Body of pancreas (tissue), 4 donors: Measurements from ENCODE around the gene MACO1. TPM values are rescaled to one million over a fixed set of nuclear protein-coding genes. Genes with fewer than 3 reads are reported as not detected.

Experiments
- ATAC-seq: fragments of 150-250 bp; one replicate; pipeline ENCODE4 v1.9.1; 2016
- DNase-seq, 4 donors: peaks; one replicate each; pipeline ENCODE4 v3.0.0-alpha.2; 2019
- H3K27ac ChIP-seq, 4 donors: fragments of 200-600 bp; sonication (generic); 1 replicate in 3 of 4; 2 replicates in 1 of 4; pipeline versions ENCODE4 v1.5.1 to v1.6.1; 2016 to 2019; ENCODE audit warnings: mild to moderate bottlenecking in 1 of 4, mixed read lengths in 1 of 4, moderate library complexity in 1 of 4
- H3K27me3 ChIP-seq, 2 donors: fragments of 200-600 bp; sonication (generic); one replicate each; pipeline ENCODE4 v1.6.0; 2016; ENCODE audit warnings: mild to moderate bottlenecking in 1 of 2
- H3K36me3 ChIP-seq, 2 donors: fragments of 200-600 bp; sonication (generic); replicated peaks in 1 of 2; 2 replicates each; pipeline ENCODE4 v1.5.1; 2016; ENCODE audit warnings: low read depth in 2 of 2; ENCODE audit not compliant: insufficient read depth in 1 of 2
- H3K4me1 ChIP-seq: fragments of 200-600 bp; sonication (generic); one replicate; pipeline ENCODE4 v1.6.0; 2016
- H3K4me3 ChIP-seq, 2 donors: fragments of 200-600 bp; sonication (generic); 1 replicate in 1 of 2; 2 replicates in 1 of 2; pipeline ENCODE4 v1.5.1; 2016 to 2019
- H3K9me3 ChIP-seq, 3 donors: fragments of 200-600 bp; sonication (generic); 1 replicate in 2 of 3; 2 replicates in 1 of 3; pipeline ENCODE4 v1.5.1; 2016
- CTCF ChIP-seq, 7 experiments: fragments of 450-650 bp in 4 of 7; fragments of 200-600 bp in 3 of 7; sonication (generic) in 3 of 7; IDR thresholded peaks; one replicate each; pipeline ENCODE4 v1.5.1; 2016 to 2019; ENCODE audit warnings: antibody characterized with exemption in 7 of 7
- POLR2A ChIP-seq, 3 donors: fragments of 450-650 bp; IDR thresholded peaks; one replicate each; pipeline ENCODE4 v1.6.1; 2016; ENCODE audit warnings: antibody characterized with exemption in 3 of 3, mild to moderate bottlenecking in 2 of 3
- WGBS, 2 donors: methylation state at CpG; one replicate each; pipeline ENCODE4 v1.1.5; 2017; 5-methylcytosine and 5-hydroxymethylcytosine counted together
- intact Hi-C: fragments of 100-400 bp; cut with DNase I; formaldehyde crosslinking; loops from one replicate; pipeline ENCODE4 v1.15.1; 2023
- total RNA-seq, 2 donors: library from RNA; depleted of rRNA; stranded (reverse); fragments of >200 nt; gene quantifications; one replicate each; pipeline ENCODE4 v1.1.0, GENCODE V29; 2016

Gene MACO1
- total RNA-seq, 2 donors from 2014 or later, result 21.3 to 23.4 TPM

GRCh38 chr1:25527226-25527846 lies 96.6 kb downstream of the MACO1 start:
- TF ChIP-seq POLR2A (IDR thresholded peaks at IDR 0.05) (no peak), CTCF (IDR thresholded peaks at IDR 0.05) (no peak)
- no peaks in the 10 kb centered on the region for H3K27me3 ChIP-seq
- DNase-seq (no peak), ATAC-seq (no peak)
- no peaks in the 10 kb centered on the region for H3K9me3 ChIP-seq
- H3K27ac ChIP-seq, result no peak overlapping the region
- no peaks in the 10 kb centered on the region for H3K36me3 ChIP-seq
- intact Hi-C loops, result loop anchor here (10.0 kb wide), 1 partner anchor 123 kb away; no protein-coding TSS in a partner anchor
- H3K4me1 ChIP-seq, result peaks cover 8% of the 10 kb centered on the region
- WGBS, 2 donors, result 73 to 80% methylated on average over 9 to 12 of the region's 12 CpGs
- no peak overlapping the region for H3K4me3 ChIP-seq

GRCh38 chr1:25527946-25528595 lies 97.4 kb downstream of the MACO1 start:
- 84% methylated on average over 11 to 20 of the region's 21 CpGs for WGBS, 2 donors
- H3K27me3 ChIP-seq, result no peaks in the 10 kb centered on the region
- TF ChIP-seq CTCF (IDR thresholded peaks at IDR 0.05) (no peak), POLR2A (IDR thresholded peaks at IDR 0.05) (no peak)
- no peaks in the 10 kb centered on the region for H3K36me3 ChIP-seq
- H3K4me3 ChIP-seq, result no peak overlapping the region
- intact Hi-C loops, result loop anchor here (10.0 kb wide), 1 partner anchor 123 kb away; no protein-coding TSS in a partner anchor
- no peak overlapping the region for H3K27ac ChIP-seq
- ATAC-seq, result no peak
- peaks cover under 1% of the 10 kb centered on the region for H3K4me1 ChIP-seq
- H3K9me3 ChIP-seq, result no peaks in the 10 kb centered on the region
- no peak for DNase-seq

- WGBS, 2 donors, result 76 to 89% methylated on average over 3 to 7 of the region's 7 CpGs
- no peaks in the 10 kb centered on the region for H3K4me1 ChIP-seq
- no peak for TF ChIP-seq POLR2A (IDR thresholded peaks at IDR 0.05)
- no peak for TF ChIP-seq CTCF (IDR thresholded peaks at IDR 0.05)
- intact Hi-C loops, result loop anchor here (10.0 kb wide), 1 partner anchor 124 kb away; no protein-coding TSS in a partner anchor
- H3K27ac ChIP-seq, result no peak overlapping the region
- H3K4me3 ChIP-seq, result no peak overlapping the region
- ATAC-seq (no peak), DNase-seq (no peak)
- H3K27me3 ChIP-seq, result no peaks in the 10 kb centered on the region
- H3K36me3 ChIP-seq, result no peaks in the 10 kb centered on the region
- no peaks in the 10 kb centered on the region for H3K9me3 ChIP-seq
Measured at GRCh38 chr1:25528881-25529517, 98.3 kb downstream of the MACO1 start.

GRCh38 chr1:25529518-25530185 lies 99.0 kb downstream of the MACO1 start:
- no peaks in the 10 kb centered on the region for H3K4me1 ChIP-seq

More at GRCh38 chr1:25529518-25530185, 99.0 kb downstream of the MACO1 start:
- DNase-seq (no peak), ATAC-seq (no peak)
- Histone ChIP-seq H3K27ac (no peak overlapping the region), H3K4me3 (no peak overlapping the region), H3K36me3 (no peaks in the 10 kb centered on the region), H3K9me3 (no peaks in the 10 kb centered on the region), H3K27me3 (no peaks in the 10 kb centered on the region)
- intact Hi-C loops, result loop anchor here (10.0 kb wide), 1 partner anchor 125 kb away; no protein-coding TSS in a partner anchor
- no peak for TF ChIP-seq POLR2A (IDR thresholded peaks at IDR 0.05)
- TF ChIP-seq CTCF (IDR thresholded peaks at IDR 0.05), result no peak
- WGBS, 2 donors, result 82 to 84% methylated on average over 12 to 16 of the region's 18 CpGs
